Activated naive CD4-positive, alpha-beta T cell treated with anti-CD3 and anti-CD28 coated beads, Interleukin-2, amount 50 U/mL, for 16 hours (primary cell): Measurements from ENCODE around the gene CD300LF.

ENCODE experiments used
- DNase-seq: peaks from one replicate; pipeline ENCODE4 v3.0.0-alpha.2; 2020

The CD300LF gene

GRCh38 chr17:74729368-74729767 is 16.6 kb upstream of the CD300LF start:
- no peak for DNase-seq

GRCh38 chr17:74728702-74729075 is 16.0 kb upstream of the CD300LF start:
- DNase-seq = no peak

- DNase-seq = no peak
Observed at GRCh38 chr17:74728033-74728701, 15.4 kb upstream of the CD300LF start.

- no peak for DNase-seq
Observed at GRCh38 chr17:74725111-74725510, 12.4 kb upstream of the CD300LF start.

GRCh38 chr17:74723891-74724290 is 11.2 kb upstream of the CD300LF start:
- no peak for DNase-seq

GRCh38 chr17:74722782-74723181 is 10.1 kb upstream of the CD300LF start:
- no peak for DNase-seq

GRCh38 chr17:74720506-74720905 is 7.8 kb upstream of the CD300LF start:
- no peak for DNase-seq

GRCh38 chr17:74715144-74715543 is 2.4 kb upstream of the CD300LF start:
- DNase-seq = no peak

- no peak for DNase-seq
Observed at GRCh38 chr17:74713171-74713755, 540 bp upstream of the CD300LF start.

GRCh38 chr17:74712301-74712700 is 422 bp downstream of the CD300LF start:
- DNase-seq = no peak

- no peak for DNase-seq
Observed at GRCh38 chr17:74711058-74711824, 1.5 kb downstream of the CD300LF start.

- no peak for DNase-seq
Observed at GRCh38 chr17:74704544-74704943, 8.2 kb downstream of the CD300LF start.

- DNase-seq = no peak
Observed at GRCh38 chr17:74703311-74703710, 9.4 kb downstream of the CD300LF start.

- no peak for DNase-seq
Observed at GRCh38 chr17:74702116-74702871, 10.4 kb downstream of the CD300LF start.

- DNase-seq = no peak
Observed at GRCh38 chr17:74699236-74699635, 13.5 kb downstream of the CD300LF start.

- no peak for DNase-seq
Observed at GRCh38 chr17:74698069-74698468, 14.7 kb downstream of the CD300LF start.

- DNase-seq = no peak
Observed at GRCh38 chr17:74697515-74697914, 15.2 kb downstream of the CD300LF start.

- no peak for DNase-seq
Observed at GRCh38 chr17:74695629-74696028, 17.1 kb downstream of the CD300LF start.

- no peak for DNase-seq
Observed at GRCh38 chr17:74694081-74694480, 18.6 kb downstream of the CD300LF start.

GRCh38 chr17:74691151-74691550 is 21.6 kb downstream of the CD300LF start:
- DNase-seq = no peak

GRCh38 chr17:74690409-74690825 is 22.3 kb downstream of the CD300LF start:
- no peak for DNase-seq

GRCh38 chr17:74687886-74688285 is 24.8 kb downstream of the CD300LF start:
- DNase-seq = no peak

- DNase-seq = no peak
Observed at GRCh38 chr17:74686761-74687160, 26.0 kb downstream of the CD300LF start.
